ENCODE measurements around the gene ETV3.
"Not testable (repeated sequence)": the region's sequence is repeated elsewhere in the genome, so short reads cannot be mapped to it uniquely, and the experiment has no call there.

Gene ETV3

DNA sequence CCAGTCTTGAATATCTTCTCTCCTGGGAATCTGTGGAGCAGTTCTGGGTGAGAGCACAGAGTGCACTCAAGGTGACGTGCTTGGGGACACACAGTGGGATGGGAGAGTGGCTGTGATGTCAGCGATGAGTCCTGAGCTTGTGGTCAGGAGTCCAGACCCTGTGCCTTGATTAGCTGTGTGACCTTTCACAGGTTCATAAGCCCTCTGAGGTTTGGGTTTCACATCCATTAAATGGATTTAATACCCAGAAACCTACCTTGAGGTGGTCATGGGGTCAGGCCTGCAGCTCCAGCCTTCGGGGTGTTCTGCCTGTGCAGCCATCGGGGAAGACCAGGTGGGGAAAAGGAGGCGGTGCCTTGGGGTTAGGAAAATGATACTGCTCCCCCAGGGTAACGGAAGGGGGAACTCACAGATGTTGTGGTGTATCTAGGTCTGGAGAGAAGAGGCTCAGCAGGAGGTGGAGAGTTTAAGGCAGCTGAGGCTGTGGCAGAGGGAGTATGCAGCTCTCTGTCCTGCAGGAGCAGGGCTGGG lies 38.5 kb upstream of the ETV3 start:
- TF ChIP-seq, protein P1, sequence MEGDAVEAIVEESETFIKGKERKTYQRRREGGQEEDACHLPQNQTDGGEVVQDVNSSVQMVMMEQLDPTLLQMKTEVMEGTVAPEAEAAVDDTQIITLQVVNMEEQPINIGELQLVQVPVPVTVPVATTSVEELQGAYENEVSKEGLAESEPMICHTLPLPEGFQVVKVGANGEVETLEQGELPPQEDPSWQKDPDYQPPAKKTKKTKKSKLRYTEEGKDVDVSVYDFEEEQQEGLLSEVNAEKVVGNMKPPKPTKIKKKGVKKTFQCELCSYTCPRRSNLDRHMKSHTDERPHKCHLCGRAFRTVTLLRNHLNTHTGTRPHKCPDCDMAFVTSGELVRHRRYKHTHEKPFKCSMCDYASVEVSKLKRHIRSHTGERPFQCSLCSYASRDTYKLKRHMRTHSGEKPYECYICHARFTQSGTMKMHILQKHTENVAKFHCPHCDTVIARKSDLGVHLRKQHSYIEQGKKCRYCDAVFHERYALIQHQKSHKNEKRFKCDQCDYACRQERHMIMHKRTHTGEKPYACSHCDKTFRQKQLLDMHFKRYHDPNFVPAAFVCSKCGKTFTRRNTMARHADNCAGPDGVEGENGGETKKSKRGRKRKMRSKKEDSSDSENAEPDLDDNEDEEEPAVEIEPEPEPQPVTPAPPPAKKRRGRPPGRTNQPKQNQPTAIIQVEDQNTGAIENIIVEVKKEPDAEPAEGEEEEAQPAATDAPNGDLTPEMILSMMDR (IDR thresholded peaks at IDR 0.05; ENCODE audit: low read depth, low read length), result no peak
- TF ChIP-seq EZH2phosphoT487 (IDR thresholded peaks at IDR 0.05; ENCODE audit: low read depth), result no peak
- Histone ChIP-seq H3K9ac (ENCODE audit: low read length) (no peak overlapping the region), H3K4me2 (ENCODE audit: low read length) (peak overlapping the region; percentile 17; the same call in 1 of the 2 replicates), H3K36me3 (replicated peaks; ENCODE audit: low read depth, low read length) (no peaks in the 10 kb centered on the region), H2AFZ (ENCODE audit: low read depth, low read length) (no peak overlapping the region), H3K27ac (ENCODE audit: low read length) (no peak overlapping the region), H3K4me3 (ENCODE audit: low read length) (no peak overlapping the region), H3K79me2 (ENCODE audit: low read length) (no peaks in the 10 kb centered on the region), H4K20me1 (ENCODE audit: insufficient read depth, low read length) (no peaks in the 10 kb centered on the region), H3K27me3 (ENCODE audit: low read depth, low read length) (peaks cover 33% of the 10 kb centered on the region), H3K9me3 (ENCODE audit: insufficient read depth, low read length) (no peaks in the 10 kb centered on the region), H3K4me1 (ENCODE audit: low read length) (peaks cover 39% of the 10 kb centered on the region)

DNA sequence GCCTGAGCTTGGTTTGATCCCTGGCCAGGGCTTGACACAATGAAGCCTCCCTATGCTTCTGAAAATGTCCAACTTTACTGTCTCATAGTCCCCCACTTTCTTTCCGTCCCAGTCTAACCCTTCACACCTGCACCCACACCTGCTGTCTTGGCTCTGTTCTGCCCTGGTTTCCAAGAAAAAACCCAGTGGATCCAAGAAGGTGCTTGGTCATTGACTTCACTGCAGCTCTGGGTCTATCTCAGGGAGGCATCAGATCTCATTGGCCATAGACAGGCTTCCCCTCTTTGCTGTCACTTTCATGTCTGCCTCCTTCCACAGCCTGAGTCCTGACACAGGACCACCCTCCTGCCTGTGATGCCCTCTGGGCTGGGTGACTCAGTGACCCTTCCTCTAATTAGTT lies 37.8 kb upstream of the ETV3 start:
- no peak overlapping the region for H3K4me2 ChIP-seq (ENCODE audit: low read length)

DNA sequence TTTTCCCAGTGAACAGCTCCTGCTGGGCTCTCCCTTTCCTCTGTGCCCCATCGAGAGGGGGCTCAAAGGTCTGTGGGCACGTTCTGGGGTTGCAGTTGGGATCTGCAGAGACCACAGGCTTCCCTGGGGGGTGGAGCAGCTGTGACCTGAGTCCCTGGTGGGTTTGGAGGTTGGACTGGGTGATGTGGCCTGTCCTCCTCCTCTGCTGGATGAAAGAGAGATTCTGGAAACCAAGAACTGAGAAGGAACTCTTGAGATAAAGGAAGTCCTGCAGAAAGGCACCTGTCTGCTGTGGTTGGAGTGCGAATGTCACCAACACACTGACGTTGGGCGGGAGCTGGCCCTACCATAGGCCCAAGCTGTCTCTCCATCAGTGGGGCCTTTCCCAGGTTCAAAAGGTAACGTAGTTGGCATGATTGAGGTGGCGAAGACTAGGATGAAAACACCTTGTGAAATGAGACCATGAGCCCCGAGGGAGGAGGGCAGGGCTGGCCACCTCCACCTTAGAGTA lies 35.8 kb upstream of the ETV3 start:
- no peaks in the 10 kb centered on the region for H3K9me3 ChIP-seq (ENCODE audit: insufficient read depth, low read length)
- no peaks in the 10 kb centered on the region for H4K20me1 ChIP-seq (ENCODE audit: insufficient read depth, low read length)
- H3K27me3 ChIP-seq (ENCODE audit: low read depth, low read length), result peaks cover 32% of the 10 kb centered on the region
- TF ChIP-seq, protein P1 (IDR thresholded peaks at IDR 0.05; ENCODE audit: low read depth, low read length), result no peak
- no peak for TF ChIP-seq EZH2phosphoT487 (IDR thresholded peaks at IDR 0.05; ENCODE audit: low read depth)
- H3K9ac ChIP-seq (ENCODE audit: low read length), result no peak overlapping the region
- H3K36me3 ChIP-seq (replicated peaks; ENCODE audit: low read depth, low read length), result no peaks in the 10 kb centered on the region
- peaks cover 31% of the 10 kb centered on the region for H3K4me1 ChIP-seq (ENCODE audit: low read length)
- H3K79me2 ChIP-seq (ENCODE audit: low read length), result no peaks in the 10 kb centered on the region
- H3K27ac ChIP-seq (ENCODE audit: low read length), result no peak overlapping the region
- H2AFZ ChIP-seq (ENCODE audit: low read depth, low read length), result no peak overlapping the region
- H3K4me2 ChIP-seq (ENCODE audit: low read length), result peak overlapping the region; percentile 22
- H3K4me3 ChIP-seq (ENCODE audit: low read length), result no peak overlapping the region

More for the DNA sequence above, 37.8 kb upstream of the ETV3 start:
- no peaks in the 10 kb centered on the region for H4K20me1 ChIP-seq (ENCODE audit: insufficient read depth, low read length)
- H3K9ac ChIP-seq (ENCODE audit: low read length), result no peak overlapping the region
- peaks cover 33% of the 10 kb centered on the region for H3K27me3 ChIP-seq (ENCODE audit: low read depth, low read length)
- no peak overlapping the region for H3K27ac ChIP-seq (ENCODE audit: low read length)
- H3K36me3 ChIP-seq (replicated peaks; ENCODE audit: low read depth, low read length), result no peaks in the 10 kb centered on the region
- TF ChIP-seq, protein P1 (IDR thresholded peaks at IDR 0.05; ENCODE audit: low read depth, low read length), result no peak
- TF ChIP-seq EZH2phosphoT487 (IDR thresholded peaks at IDR 0.05; ENCODE audit: low read depth), result no peak
- H3K4me1 ChIP-seq (ENCODE audit: low read length), result peaks cover 33% of the 10 kb centered on the region
- no peaks in the 10 kb centered on the region for H3K79me2 ChIP-seq (ENCODE audit: low read length)
- no peak overlapping the region for H2AFZ ChIP-seq (ENCODE audit: low read depth, low read length)
- no peak overlapping the region for H3K4me3 ChIP-seq (ENCODE audit: low read length)
- no peaks in the 10 kb centered on the region for H3K9me3 ChIP-seq (ENCODE audit: insufficient read depth, low read length)

DNA sequence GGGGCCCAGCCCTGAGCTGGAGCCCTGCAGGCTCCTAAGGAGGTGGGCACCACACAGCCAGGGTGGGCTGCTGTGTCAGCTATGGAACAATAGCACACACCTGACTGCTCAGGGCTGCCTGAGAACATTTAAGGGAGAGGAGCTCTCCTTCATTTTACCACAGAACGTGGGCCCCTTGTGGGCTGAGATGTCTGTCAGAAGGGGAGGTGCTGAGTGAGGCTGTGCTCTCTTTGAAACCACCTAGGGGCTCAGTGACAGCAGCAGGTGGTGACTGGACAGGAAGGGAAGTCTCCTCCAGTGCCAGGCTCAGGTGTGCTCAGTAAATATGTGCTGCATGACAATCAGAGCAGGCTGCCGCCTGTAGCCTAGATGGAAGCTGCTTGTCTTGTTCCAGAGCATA lies 35.0 kb upstream of the ETV3 start:
- H3K9ac ChIP-seq (ENCODE audit: low read length), result not testable (repeated sequence)

DNA sequence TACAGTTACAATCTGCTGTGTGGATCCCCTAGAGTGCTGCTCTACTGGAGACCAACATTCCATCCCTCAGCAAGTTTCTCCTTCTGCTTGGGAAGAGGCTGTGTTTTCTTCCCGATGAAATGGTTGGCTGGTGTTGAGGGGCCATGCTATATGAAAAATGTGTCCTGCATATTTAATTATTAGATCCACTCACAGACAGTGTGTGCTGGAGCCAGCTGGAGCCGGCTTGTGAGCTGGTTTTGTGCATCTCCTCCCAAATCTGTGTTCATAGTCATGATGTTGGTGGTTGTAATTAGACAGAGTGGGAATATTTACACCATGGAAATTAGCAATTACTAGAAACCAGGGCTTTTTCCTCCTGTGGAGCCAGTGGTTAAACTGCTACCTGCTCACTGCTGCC lies 34.4 kb upstream of the ETV3 start:
- not testable (repeated sequence) for H3K36me3 ChIP-seq (replicated peaks; ENCODE audit: low read depth, low read length); H3K4me2 ChIP-seq (ENCODE audit: low read length); H3K27ac ChIP-seq (ENCODE audit: low read length); H4K20me1 ChIP-seq (ENCODE audit: insufficient read depth, low read length); H3K4me3 ChIP-seq (ENCODE audit: low read length); H3K9ac ChIP-seq (ENCODE audit: low read length); H3K79me2 ChIP-seq (ENCODE audit: low read length); H2AFZ ChIP-seq (ENCODE audit: low read depth, low read length); H3K9me3 ChIP-seq (ENCODE audit: insufficient read depth, low read length)
- H3K4me1 ChIP-seq (ENCODE audit: low read length), result peaks cover 33% of the 10 kb centered on the region
- peaks cover 37% of the 10 kb centered on the region for H3K27me3 ChIP-seq (ENCODE audit: low read depth, low read length)

More for the DNA sequence above, 35.0 kb upstream of the ETV3 start:
- H3K4me1 ChIP-seq (ENCODE audit: low read length), result peaks cover 32% of the 10 kb centered on the region
- H3K79me2 ChIP-seq (ENCODE audit: low read length); H3K4me3 ChIP-seq (ENCODE audit: low read length); H3K27ac ChIP-seq (ENCODE audit: low read length); H3K36me3 ChIP-seq (replicated peaks; ENCODE audit: low read depth, low read length); H3K9me3 ChIP-seq (ENCODE audit: insufficient read depth, low read length); H2AFZ ChIP-seq (ENCODE audit: low read depth, low read length); H4K20me1 ChIP-seq (ENCODE audit: insufficient read depth, low read length); H3K4me2 ChIP-seq (ENCODE audit: low read length): not testable (repeated sequence)
- peaks cover 37% of the 10 kb centered on the region for H3K27me3 ChIP-seq (ENCODE audit: low read depth, low read length)
